H4 (cell line): ENCODE data around the gene TUBB. TPM values are rescaled to one million over a fixed set of nuclear protein-coding genes. Genes with fewer than 3 reads are reported as not detected.

Experiments
- DNase-seq: peaks from one replicate; pipeline ENCODE4 v3.0.0-alpha.2; 2015; ENCODE audit warnings: low spot score
- total RNA-seq: library from RNA; depleted of rRNA; stranded (reverse); fragments of >200 nt; shearing (Covaris generic); gene quantifications from 2 replicates; pipeline ENCODE4 v1.2.3, GENCODE V29; 2014; rRNA removed

Gene TUBB
- total RNA-seq, result 1,333 and 1,508 TPM in 2 replicates

- DNase-seq, result peak; percentile 98
Observed at GRCh38 chr6:30719791-30720737, at the start of gene TUBB. Gene TUBB, plus strand, starts transcription at chr6:30720352. Its CDS starts 155 bp downstream, at chr6:30720507.

- no peak for DNase-seq
Observed at GRCh38 chr6:30670760-30671527, 49.2 kb upstream of the TUBB start.

- peak; percentile 94 for DNase-seq
Observed at GRCh38 chr6:30672445-30673253, 47.5 kb upstream of the TUBB start, which contains the start of gene DHX16. Gene DHX16, minus strand, starts transcription at chr6:30673006. Its CDS starts 165 bp downstream, at chr6:30672841.

GRCh38 chr6:30676660-30677285, 43.4 kb upstream of the TUBB start:
- DNase-seq, result no peak

- peak; percentile 29 for DNase-seq
Observed at GRCh38 chr6:30678964-30679726, 41.0 kb upstream of the TUBB start.

- DNase-seq, result no peak
Observed at GRCh38 chr6:30679765-30680535, 40.2 kb upstream of the TUBB start.

GRCh38 chr6:30681766-30682142, 38.4 kb upstream of the TUBB start:
- DNase-seq, result no peak

- DNase-seq, result peak; percentile 82
Observed at GRCh38 chr6:30682143-30683117, 37.7 kb upstream of the TUBB start.

GRCh38 chr6:30683183-30683979, 36.8 kb upstream of the TUBB start:
- DNase-seq, result no peak

GRCh38 chr6:30683980-30684338, 36.2 kb upstream of the TUBB start:
- DNase-seq, result no peak

GRCh38 chr6:30684386-30685156, 35.6 kb upstream of the TUBB start:
- DNase-seq, result peak; percentile 23

- DNase-seq, result no peak
Observed at GRCh38 chr6:30685157-30686008, 34.8 kb upstream of the TUBB start.

GRCh38 chr6:30686009-30686907, 33.9 kb upstream of the TUBB start, which contains the start of gene PPP1R18:
Gene PPP1R18, minus strand, starts transcription at chr6:30686645. Its CDS starts 627 bp downstream, at chr6:30686018.
- peak; percentile 26 for DNase-seq

GRCh38 chr6:30686908-30687658, 33.1 kb upstream of the TUBB start:
- DNase-seq, result peak; percentile 95
